Stimulated activated CD4-positive, alpha-beta T cell treated with anti-CD3 and anti-CD28 coated beads, Interleukin-1b, Interleukin-23, amount 100 ng/mL, for 24 hours (primary cell): ENCODE results near the gene NPBWR2.
A peak's percentile ranks its signal among the peaks of the same experiment; 100 is the strongest.

Source experiments
- DNase-seq, 4 experiments: peaks; one replicate each; pipeline ENCODE4 v3.0.0-alpha.2; 2020; ENCODE audit warnings: low read depth in 4 of 4, low spot score in 1 of 4

NPBWR2 gene

GRCh38 chr20:64074184-64074789 lies 33.1 kb downstream of the NPBWR2 start:
- DNase-seq, result no peak

- DNase-seq, result no peak
These were observed 33.7 kb downstream of the NPBWR2 start for GRCh38 chr20:64073476-64074183.

DNA sequence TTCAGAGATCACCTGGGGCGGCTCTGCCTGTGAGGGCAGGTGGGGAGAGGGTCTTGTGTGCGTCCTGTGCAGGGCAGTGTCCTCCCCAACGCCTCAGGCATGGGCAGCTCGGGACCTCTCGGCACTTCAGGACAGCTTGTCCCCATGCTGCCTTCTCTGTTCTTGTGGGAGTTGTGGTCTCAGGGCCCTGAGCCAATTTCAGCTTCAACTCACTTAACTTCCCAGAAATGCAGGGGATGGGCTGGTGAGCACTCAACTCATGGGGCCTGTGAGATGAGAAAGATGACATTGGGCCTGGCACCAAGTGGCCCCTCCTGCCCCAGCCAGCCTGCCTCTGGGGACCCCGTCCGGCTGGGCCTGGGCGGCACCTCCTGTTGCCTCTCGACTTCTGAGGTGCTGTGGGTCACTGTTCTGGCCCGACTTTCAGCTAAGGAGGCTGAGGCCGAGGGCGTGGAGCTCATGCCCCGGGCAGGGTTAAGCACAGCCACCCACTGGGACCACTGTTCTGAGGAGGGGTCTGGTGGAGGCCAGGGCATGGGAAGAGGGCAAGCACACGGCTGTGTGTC lies 34.8 kb downstream of the NPBWR2 start:
- DNase-seq, result no peak

DNA sequence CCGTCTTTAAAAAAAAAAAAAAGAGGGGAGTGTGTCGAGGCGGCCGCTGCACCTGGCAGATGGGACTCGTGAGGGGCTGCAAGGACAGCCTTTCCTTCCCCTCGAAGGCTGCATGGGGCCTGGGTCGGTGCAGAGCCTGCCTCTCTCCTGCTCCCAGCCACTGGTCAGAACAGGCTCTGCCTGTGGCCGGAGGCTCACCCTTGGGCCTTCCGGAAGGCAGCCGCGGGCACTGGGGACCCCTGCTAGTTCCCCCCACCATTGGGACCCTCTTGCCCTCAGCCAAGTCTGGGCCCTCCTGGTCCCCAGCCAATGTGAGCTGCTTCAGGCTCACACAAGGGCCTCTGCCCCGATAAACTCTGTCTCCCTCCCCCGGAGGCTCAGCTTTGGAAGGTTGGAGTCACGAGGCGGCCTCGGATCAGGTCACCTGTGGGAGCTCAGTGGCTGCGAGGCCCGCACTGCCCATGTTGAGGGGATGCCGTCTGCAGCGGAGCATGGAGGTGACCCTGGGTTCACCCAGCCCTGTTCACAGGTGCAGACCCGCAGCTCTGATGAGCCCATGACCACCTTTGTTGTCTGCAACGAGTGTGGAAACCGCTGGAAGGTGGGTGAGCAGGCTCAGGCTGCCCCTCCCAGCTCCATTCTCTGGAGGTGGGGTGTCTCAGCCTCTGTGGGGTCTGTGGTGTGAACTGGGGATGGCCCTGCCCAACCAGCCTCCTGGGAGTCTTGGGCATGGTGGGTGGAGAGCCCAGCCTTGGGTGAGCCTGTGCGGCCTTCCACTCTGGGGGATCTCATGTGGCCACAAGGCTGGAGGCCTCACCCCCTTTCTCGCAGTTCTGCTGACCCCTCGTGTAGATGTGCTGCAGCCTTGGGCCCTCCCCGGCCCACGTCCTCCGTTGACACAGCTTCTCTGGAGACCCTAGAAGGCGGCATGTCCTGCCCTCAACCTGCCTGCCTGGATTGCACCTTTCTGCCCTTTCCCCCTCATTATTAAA lies 35.7 kb downstream of the NPBWR2 start:
- no peak for DNase-seq

- no peak for DNase-seq
These were observed 36.9 kb downstream of the NPBWR2 start for GRCh38 chr20:64070244-64070993.

DNA sequence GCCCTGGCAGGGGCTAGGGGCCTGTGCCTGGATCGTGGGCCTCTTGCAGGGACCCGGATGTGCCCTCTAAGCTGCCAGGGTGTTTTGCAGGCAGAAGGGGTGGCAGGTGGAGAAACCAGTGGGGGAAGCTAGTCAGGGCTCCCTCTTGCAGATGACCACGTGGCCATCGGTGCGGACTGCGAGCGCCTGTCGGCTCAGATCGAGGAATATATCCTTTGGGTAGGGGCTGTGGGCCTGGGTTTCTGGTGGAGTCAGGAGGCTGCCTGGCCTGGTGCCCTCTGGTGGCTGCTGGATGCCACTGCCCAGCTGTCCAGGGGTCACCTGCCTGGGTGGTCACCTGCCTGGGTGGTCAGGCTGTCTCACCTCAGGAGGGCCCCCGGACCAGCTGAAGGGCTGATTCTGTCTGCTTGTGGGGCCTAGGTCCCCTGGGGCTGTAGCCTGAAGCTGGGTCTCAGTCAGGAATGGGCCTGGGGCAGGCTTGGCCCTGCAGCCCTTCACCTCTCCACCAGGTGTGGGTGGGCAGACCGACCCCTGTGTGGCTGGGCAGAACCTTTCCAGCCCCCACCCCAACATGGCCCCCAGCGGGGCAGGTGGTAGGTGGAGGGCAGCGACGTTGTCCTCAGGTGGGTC lies 37.6 kb downstream of the NPBWR2 start:
- no peak for DNase-seq

DNA sequence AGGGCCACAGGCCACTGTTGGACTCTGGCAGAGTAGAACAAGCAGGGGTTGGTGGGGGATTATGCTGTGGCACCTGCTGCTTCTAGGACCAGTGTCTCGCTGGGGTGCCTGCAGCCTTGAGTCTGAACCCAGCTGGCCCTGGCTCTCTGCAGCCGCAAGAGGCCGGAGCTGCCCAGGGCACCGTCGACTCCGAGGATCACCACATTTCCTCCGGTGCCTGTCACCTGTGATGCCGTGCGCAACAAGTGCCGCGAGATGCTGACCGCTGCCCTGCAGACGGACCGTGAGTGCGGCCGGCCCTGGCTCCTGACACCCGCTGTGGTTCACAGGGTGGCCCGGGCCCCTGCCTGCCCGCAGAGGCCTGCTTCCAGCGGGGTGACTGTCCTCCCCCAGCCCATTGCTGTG lies 38.2 kb downstream of the NPBWR2 start:
- DNase-seq, result no peak

DNA sequence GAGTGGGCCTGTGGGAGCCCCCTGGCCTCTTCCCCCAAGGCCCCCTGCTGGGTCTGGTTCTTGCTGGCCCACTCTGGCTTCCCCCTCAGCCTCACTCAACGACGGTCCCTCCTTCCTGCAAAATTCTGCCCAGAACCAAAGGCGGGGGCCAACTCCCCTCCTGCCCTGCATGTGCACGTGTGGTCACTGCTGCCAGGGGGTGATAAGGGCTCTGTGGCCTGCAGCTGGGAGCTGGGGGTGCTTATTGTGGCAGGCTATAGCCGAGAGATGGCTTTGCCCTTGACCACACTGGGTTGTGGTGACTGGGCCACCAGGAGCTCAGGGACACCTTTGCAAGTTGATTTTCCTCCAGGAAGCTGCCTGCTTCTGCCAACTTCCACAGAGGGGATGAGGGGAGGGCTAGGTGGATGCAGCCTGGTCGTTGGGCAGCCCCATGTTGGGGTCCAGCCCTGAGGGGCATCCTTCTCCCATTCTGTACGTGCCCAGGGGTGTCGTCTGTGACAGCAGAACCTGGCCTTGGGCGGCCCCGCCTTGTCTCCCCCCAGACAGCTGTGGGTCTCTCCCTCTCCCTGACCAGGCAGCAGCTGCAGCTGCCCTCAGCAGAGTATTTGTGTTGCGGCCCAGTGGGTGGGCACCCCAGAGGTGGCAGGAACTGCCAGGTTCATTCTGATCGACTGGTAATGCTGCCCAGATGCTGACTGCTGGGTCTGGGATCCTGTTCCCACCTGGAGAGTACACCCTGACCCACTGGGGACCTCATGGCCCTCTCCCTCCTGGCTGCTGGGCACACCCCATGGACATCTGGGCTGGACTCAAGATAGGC lies 38.8 kb downstream of the NPBWR2 start:
- DNase-seq, result no peak

DNA sequence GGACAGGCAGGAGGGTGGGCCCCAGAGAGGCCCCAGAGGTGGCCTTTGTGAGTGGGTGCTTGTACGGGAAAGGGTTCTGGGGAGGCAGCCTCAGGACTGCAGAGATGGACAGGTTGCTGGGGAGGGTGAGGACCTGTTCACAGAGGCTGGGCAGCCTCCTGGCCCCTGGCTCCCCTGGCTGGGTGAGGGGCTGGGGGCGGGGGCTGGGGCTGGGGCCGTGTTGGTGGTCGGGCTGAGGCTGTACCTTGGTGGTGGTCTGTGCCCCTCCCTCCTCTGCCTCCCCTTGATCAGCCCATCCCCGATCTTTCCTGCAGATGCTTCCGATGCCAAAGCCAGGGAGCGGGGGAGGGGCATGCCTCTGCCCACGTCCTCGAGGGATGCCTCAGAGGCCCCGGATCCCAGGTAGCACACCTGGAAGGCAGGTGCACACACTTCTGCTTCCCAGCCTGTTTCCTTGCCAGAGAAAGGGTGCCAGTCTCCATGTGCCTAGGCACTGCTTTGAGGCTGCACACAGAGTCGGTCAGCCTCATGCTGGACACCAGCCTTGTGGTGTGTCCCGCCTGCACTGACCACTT lies 39.5 kb downstream of the NPBWR2 start:
- no peak for DNase-seq

- DNase-seq, result no peak
These were observed 40.2 kb downstream of the NPBWR2 start for GRCh38 chr20:64067005-64067632.

DNA sequence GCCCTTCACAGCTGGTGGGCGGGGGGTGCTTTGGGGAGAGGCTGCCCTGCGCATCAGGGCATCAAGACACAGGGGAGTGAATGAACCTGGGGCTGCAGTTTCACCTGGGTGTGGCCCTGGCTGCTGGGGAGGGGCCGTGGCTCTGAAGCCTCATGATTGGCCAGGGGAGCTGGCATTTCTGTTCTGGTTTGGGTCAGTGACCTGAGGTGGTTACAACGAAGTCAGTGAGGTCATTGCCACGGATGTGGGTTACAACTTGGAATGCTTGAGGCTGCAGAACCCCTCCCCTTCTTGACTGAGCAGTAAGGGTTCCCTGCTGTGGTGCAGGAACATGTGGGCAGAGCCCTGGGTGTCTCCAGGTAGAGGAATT lies 41.4 kb downstream of the NPBWR2 start:
- no peak for DNase-seq

- DNase-seq, result no peak
These were observed 42.0 kb downstream of the NPBWR2 start for GRCh38 chr20:64065062-64065973.

- DNase-seq, result no peak
These were observed 43.1 kb downstream of the NPBWR2 start for GRCh38 chr20:64064145-64064698.

DNA sequence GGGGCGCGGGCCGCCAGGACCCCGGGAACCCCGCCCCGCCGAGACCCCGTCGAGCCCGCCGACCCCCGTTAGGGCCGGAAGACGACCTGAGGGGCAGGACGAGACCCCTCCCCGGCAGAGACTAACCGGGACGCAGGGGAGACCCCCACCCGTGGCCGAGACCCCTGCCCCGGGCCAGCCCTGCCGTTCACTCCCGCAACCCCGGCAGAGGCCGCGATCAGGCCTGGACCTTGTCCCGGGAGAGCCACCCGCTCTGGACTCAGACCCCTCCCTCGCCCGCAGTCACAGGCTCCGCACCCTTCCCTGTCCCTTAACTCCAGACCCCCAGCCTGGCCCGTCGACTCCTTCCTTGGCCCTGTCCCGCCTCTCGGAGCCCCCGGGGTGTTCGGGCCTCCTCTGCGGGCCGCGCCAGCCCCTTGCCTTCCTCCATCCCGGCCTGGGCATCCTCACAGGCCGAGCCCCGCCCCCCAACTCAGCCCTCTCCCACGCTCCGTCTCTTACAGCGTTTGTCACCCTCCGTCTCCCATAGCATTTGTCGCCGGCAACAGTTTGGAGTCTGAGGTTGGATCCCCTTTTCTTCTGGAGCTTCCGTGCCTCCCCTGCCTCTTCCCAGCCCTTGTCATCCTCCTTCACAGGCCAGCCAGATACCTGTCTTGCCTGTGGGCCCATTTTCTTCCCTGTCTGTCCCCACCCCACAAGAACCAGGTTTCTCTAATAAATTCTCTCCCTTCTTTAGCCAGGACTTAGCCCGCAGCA lies 43.8 kb downstream of the NPBWR2 start:
- no peak for DNase-seq

DNA sequence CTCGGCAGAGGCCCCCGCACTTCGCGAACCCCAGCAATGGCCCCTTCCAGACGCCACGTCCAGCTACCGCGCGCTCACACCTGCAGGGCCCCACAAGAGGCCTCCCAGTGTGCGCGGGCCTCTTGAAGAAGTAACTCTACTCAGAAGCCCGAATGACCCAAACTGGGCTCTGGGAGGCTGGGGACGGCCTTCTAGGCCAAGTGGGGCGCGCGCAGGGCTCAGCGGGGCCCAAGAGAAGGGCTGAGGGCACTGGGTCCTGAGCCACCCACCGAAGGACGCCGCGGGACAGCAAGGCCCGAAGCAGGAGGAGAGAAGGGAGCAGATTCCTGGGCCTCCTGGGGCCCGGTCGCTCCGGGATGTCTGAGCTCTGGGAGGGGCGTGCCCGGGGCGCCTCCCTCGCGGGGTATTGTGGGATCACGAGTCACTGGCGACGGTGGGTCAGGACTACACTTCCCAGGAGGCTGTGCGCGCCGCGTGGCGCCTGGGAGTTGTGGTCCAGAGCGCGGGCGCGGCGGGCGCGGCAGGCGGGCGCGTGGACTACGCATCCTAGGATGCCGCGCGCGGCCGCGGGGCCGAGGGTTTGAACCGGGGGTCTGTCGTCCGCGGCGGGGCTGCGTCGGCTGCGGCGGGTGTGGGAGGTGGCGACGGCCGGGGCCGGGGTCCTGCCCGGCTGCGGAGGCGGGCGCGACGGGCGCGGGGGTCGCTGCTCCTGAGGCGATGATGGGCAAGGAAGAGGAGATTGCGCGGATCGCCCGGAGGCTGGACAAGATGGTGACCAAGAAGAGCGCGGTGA lies 44.6 kb downstream of the NPBWR2 start, which contains the start of gene TCEA2:
Gene TCEA2 (plus strand): TSS at position 603 of the 793 bp plus-strand sequence. CDS start 115 bp downstream, at position 718.
- peak; percentile 85 to 95 (median 90) for DNase-seq

GRCh38 chr20:64062276-64062595 lies 45.1 kb downstream of the NPBWR2 start:
- no peak for DNase-seq
